Measurements from ENCODE around the gene SERPINH1.

Gene SERPINH1

GRCh38 chr11:75535071-75535470 is 27.0 kb upstream of the SERPINH1 start:
- TF ChIP-seq CTCF (IDR thresholded peaks at IDR 0.05) = no peak

DNA sequence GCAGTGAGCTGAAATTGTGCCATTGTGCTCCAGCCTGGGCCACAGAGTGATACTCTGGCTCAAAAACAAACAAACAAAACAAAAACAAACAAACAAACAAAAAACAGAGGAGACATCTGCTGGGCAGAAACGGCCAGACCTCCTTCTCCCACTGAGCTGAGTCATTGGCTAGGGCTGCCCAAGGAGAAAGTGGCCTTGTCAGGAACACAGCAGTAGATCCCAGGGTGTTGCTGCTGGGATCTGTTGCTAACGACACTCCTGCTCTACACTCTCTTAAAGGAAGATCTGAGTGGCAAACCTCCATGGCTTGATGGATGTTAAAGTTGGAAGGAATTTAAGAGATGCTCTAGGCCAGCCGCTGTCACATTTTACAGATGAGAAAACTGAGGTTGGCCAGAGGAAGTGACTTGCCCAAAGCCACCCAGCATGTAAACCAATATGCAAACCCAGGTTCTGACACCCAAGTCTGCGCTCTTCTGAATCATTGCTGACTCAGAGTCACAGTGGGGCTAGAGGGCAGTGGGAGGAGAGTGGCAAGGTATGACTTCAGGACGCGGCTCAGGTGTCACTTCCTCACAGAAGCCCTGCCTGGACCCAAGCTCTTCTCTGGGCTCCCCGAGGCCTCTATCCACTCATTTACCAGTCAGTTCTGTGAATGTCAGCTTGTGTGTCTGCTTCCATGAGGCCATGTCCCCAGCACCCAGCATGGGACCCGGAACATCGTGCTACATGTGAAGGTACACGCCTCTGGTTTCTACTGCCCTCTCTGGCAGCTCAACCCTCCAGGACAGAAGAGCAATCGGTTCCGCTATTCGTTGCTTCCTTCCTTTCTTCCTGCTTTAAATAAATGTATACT is 25.0 kb upstream of the SERPINH1 start:
- TF ChIP-seq CTCF (IDR thresholded peaks at IDR 0.05) = no peak

DNA sequence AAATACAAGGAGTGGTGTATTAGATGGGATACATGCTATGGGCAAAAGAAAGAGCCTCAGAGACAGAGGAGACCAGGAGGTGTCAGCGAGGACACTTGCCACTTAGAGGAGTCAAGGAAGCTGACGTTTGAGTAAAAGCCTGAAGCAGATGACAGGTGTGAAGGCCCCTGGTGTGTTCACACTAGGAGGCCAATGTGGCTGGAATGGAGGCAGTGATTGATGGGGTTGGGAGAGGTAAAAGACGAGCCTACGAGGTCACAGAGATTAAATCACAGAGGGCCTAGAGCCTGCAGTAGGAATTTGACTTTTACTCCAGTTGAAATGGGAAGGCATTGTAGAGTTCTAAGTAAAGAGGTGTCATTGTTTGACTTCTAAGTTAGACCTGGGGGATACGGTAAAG is 24.3 kb upstream of the SERPINH1 start:
- TF ChIP-seq CTCF (IDR thresholded peaks at IDR 0.05) = no peak

GRCh38 chr11:75538150-75538942 is 23.7 kb upstream of the SERPINH1 start:
- no peak for TF ChIP-seq CTCF (IDR thresholded peaks at IDR 0.05)

DNA sequence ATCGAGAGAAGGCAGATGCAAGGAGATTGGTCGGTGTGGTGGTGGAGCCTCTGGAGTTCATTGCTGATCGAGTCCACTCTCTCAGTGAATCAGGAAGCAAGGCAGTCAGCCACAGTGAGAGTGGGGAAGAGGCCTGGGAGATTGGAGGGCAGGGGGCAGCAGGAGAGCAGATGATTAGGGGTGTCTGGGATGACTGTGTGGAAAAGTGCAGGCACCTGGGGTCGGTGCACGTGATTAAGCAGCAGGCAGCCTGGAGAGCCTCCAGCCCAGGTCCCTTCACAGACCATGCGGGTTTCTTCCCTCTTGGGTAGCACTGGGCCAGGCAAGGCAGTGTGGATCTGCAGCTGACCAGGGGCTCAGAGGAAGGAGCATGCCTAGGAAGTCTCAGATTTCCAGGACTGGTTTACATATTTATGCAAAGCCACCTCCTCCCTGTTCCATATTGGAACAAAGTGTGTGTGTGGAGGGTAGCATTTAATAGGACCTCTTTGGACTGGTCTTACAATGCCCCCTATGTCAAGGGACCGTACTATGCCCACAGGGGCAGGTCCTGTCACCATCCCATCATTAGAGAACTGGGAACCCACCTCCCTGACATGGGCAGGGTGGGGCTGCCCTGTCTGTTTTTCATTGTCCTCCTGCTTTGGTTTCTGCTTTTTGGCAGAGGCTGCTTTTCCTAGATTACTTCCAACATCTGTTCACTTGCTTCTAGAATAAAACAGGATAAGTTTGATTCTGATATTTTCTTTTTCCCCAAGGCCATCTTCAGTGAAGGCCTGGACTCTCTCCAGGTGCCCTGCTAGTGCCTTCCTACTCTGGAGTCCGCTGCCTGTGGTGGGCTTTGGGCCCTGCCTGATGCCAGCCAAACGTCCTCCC is 22.4 kb upstream of the SERPINH1 start:
- no peak for TF ChIP-seq CTCF (IDR thresholded peaks at IDR 0.05)

- TF ChIP-seq CTCF (IDR thresholded peaks at IDR 0.05) = no peak
These were observed 20.6 kb upstream of the SERPINH1 start for GRCh38 chr11:75541193-75542087.

Measured in LNCAP (cell line).